GM12878 (cell line): ENCODE results near the gene GDAP2. TPM values are rescaled to one million over a fixed set of nuclear protein-coding genes. Genes with fewer than 3 reads are reported as not detected.

Experiments
- ATAC-seq: fragments of 200-7000 bp; cut with Tn5 transposase; 3 replicates; pipeline ENCODE4 v1.9.1; 2020; ENCODE audit warnings: mild to moderate bottlenecking, moderate library complexity
- BruUV-seq: library from RNA; stranded (reverse); fragments of 400-500 nt; replicated peaks from 2 replicates; lab custom pipeline; 2021; lab: Mats Ljungman, UMichigan
- CTCF ChIA-PET: fragments of 300-600 bp; sonication (Branson Sonifier 250); formaldehyde crosslinking; extraction: SDS; loops from one replicate; lab custom pipeline; 2021; ENCODE audit warnings: inconsistent platforms; lab: Yijun Ruan, JAX
- POLR2A ChIA-PET: fragments of 350-600 bp; formaldehyde crosslinking; extraction: SDS; loops from one replicate; lab custom pipeline; 2021; ENCODE audit warnings: inconsistent platforms; lab: Charles Lee
- RAD21 ChIA-PET: fragments of 300-600 bp; sonication (Branson Sonifier 250); formaldehyde crosslinking; loops from one replicate; lab custom pipeline; 2023; ENCODE audit warnings: antibody characterized with exemption; ENCODE audit not compliant: unreplicated experiment; lab: Charles Lee
- SMC1A ChIA-PET: fragments of 300-600 bp; sonication (Branson Sonifier 250); formaldehyde crosslinking; loops from one replicate; lab custom pipeline; 2023; ENCODE audit not compliant: unreplicated experiment, uncharacterized antibody; lab: Charles Lee
- DNase-seq: peaks from one replicate; pipeline ENCODE4 v3.0.0-alpha.2; 2011; ENCODE audit warnings: low read depth, low spot score
- FAIRE-seq: peaks from 3 replicates; lab custom pipeline; 2011; peaks lifted over from hg19 to GRCh38; lab: Jason Lieb, UNC
- H2AFZ ChIP-seq: 2 replicates; pipeline ENCODE4 v1.6.0; 2011; ENCODE audit warnings: low read depth, low read length, control low read depth; ENCODE audit not compliant: control insufficient read depth
- H3K27ac ChIP-seq: 2 replicates; pipeline ENCODE4 v1.5.1; 2011; ENCODE audit warnings: control low read depth; ENCODE audit not compliant: control insufficient read depth, insufficient read depth
- H3K27me3 ChIP-seq, 2 experiments: replicated peaks in 1 of 2; 2 replicates each; pipeline versions ENCODE4 v1.6.0 to v1.6.1; 2011; ENCODE audit warnings: low read length in 1 of 2; ENCODE audit not compliant: control insufficient read depth in 2 of 2, insufficient read depth in 2 of 2
- H3K36me3 ChIP-seq, 2 experiments: 2 replicates each; pipeline ENCODE4 v1.5.1; 2011; ENCODE audit warnings: low read length in 1 of 2; ENCODE audit not compliant: control insufficient read depth in 2 of 2, insufficient read depth in 2 of 2
- H3K4me1 ChIP-seq: 2 replicates; pipeline ENCODE4 v1.6.1; 2011; ENCODE audit warnings: mild to moderate bottlenecking, low read length, moderate library complexity, mixed read lengths; ENCODE audit not compliant: control insufficient read depth, insufficient read depth
- H3K4me2 ChIP-seq: 2 replicates; pipeline ENCODE4 v1.6.0; 2011; ENCODE audit warnings: control low read depth; ENCODE audit not compliant: control insufficient read depth, insufficient read depth
- H3K4me3 ChIP-seq: fragments of 200-600 bp; sonication (generic); 2 replicates; pipeline ENCODE4 v1.5.1; 2016
- H3K79me2 ChIP-seq: 2 replicates; pipeline ENCODE4 v1.6.0; 2011; ENCODE audit warnings: low read length; ENCODE audit not compliant: control insufficient read depth, insufficient read depth
- H3K9ac ChIP-seq: 2 replicates; pipeline ENCODE4 v1.8.0; 2011; ENCODE audit warnings: low read length, control low read depth, mixed read lengths; ENCODE audit not compliant: control insufficient read depth, insufficient read depth
- H3K9me3 ChIP-seq: replicated peaks from 3 replicates; pipeline ENCODE4 v1.5.1; 2011; ENCODE audit warnings: mild to moderate bottlenecking, low read length; ENCODE audit not compliant: control insufficient read depth, insufficient read depth
- H4K20me1 ChIP-seq: 2 replicates; pipeline ENCODE4 v1.6.0; 2011; ENCODE audit not compliant: control insufficient read depth, insufficient read depth
- RAD21 ChIP-seq: IDR thresholded peaks from 2 replicates; pipeline ENCODE4 v1.6.1; 2011; ENCODE audit warnings: mild to moderate bottlenecking, low read depth, low read length, moderate library complexity; ENCODE audit not compliant: insufficient read depth
- YBX1 ChIP-seq: fragments of 450-650 bp; IDR thresholded peaks from 2 replicates; pipeline ENCODE4 v1.6.1; 2016; ENCODE audit warnings: antibody characterized with exemption
- ZBTB40 ChIP-seq: fragments of 450-650 bp; IDR thresholded peaks from 2 replicates; pipeline ENCODE4 v1.6.1; 2016; ENCODE audit warnings: mild to moderate bottlenecking, moderate library complexity, borderline replicate concordance
- ZNF217 ChIP-seq: fragments of 450-650 bp; IDR thresholded peaks from 2 replicates; pipeline ENCODE4 v1.6.1; 2017; ENCODE audit warnings: antibody characterized with exemption, mild to moderate bottlenecking
- WGBS: methylation state at CpG from one replicate; pipeline ENCODE4 v1.1.6; 2016; ENCODE audit warnings: low lambda C conversion rate; ENCODE audit not compliant: insufficient replicate concordance, insufficient coverage; ENCODE audit errors: missing lambda C conversion rate; 5-methylcytosine and 5-hydroxymethylcytosine counted together
- in situ Hi-C: fragments of 300-500 bp; cut with MboI; formaldehyde crosslinking; loops from 9 replicates; pipeline ENCODE4 v1.14.3; 2018; ENCODE audit warnings: mixed read lengths
- intact Hi-C: fragments of 100-400 bp; cut with micrococcal nuclease; formaldehyde crosslinking; loops from one replicate; pipeline ENCODE4 v1.14.2; 2022; ENCODE audit not compliant: unreplicated experiment
- polyA plus RNA-seq, 11 experiments: library from polyadenylated mRNA; depleted of rRNA in 4 of 11; unstranded in 6 of 11; stranded (reverse) in 5 of 11; fragments of >200 nt; fragmentation: Nextera tagmentation in 4 of 11; fragmentation: Illumina TruSeq in 1 of 11; extraction: Ambion mirVana in 4 of 11; extraction: Trizol in 1 of 11; gene quantifications; 1 replicate in 1 of 11; 2 replicates in 10 of 11; pipeline versions ENCODE4 v1.2.1 to v1.2.3, GENCODE V29; 2011 to 2016; ENCODE audit warnings: inconsistent platforms in 2 of 11, missing spikeins in 2 of 11, low read depth in 1 of 11
- total RNA-seq, 4 experiments: library from RNA; depleted of rRNA in 3 of 4; stranded (reverse); fragments of >200 nt in 3 of 4; fragmentation: Illumina TruSeq in 1 of 4; extraction: Trizol in 1 of 4; gene quantifications; 2 replicates each; pipeline versions ENCODE4 v1.2.1 to v1.2.3, GENCODE V29; 2013 to 2021

GDAP2 gene
- total and polyA plus RNA-seq, 10 of the 15 experiments (the other 5 are each of a cell fraction or from before 2014, with no cell fraction given), result 2.6 to 19.2 (median 11.4) TPM

DNA sequence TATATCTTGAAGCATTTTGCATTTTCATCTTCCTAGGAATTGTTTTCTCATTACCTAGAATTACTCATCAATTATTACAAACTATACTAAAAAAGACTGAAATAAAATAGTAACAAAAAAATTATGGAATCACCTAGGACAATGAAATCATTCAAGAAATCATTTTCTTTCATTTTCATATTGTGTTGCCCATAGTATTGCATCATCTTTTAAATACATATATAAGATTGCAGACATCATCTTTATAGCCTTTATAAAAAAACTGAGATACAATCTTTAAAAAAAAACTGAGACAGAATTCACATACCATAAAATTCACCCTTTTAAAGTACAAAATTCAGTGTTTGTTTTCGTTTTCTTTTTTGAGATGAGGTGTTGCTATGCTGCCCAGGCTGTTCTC is 29.6 kb downstream of the GDAP2 start:
- DNase-seq, result no peak
- Histone ChIP-seq H3K27ac (no peak overlapping the region), H3K9ac (no peak overlapping the region), H3K36me3 (peaks cover 0 to 14% of the 10 kb centered on the region in 2 experiments; a peak in 3 of 4 replicates), H3K9me3 (no peaks in the 10 kb centered on the region), H2AFZ (no peak overlapping the region), H3K4me2 (no peak overlapping the region), H4K20me1 (no peaks in the 10 kb centered on the region), H3K4me3 (no peak overlapping the region), H3K4me1 (no peaks in the 10 kb centered on the region), H3K79me2 (no peaks in the 10 kb centered on the region), H3K27me3 (no peaks in the 10 kb centered on the region)
- 93% methylated on average over 1 of the region's 1 CpG for WGBS
- TF ChIP-seq RAD21 (no peak), YBX1 (no peak), ZNF217 (no peak), ZBTB40 (no peak)
- BruUV-seq, result no TSS peak
- in situ Hi-C loops (loop anchor here (10.0 kb wide), 1 partner anchor 365 kb away; no protein-coding TSS in a partner anchor), intact Hi-C loops (loop anchor here (5.0 kb wide), 3 partner anchors 82 to 388 kb away; no protein-coding TSS in a partner anchor)
- ATAC-seq, result no peak
- CTCF ChIA-PET, result interaction anchor here (0.6 to 1.9 kb wide), 4 partner anchors 15 to 239 kb away, joined by 3 to 6 read pairs (median 4); no protein-coding TSS in a partner anchor
- RAD21 ChIA-PET, result no interaction called here
- SMC1A ChIA-PET, result no interaction called here
- POLR2A ChIA-PET, result no interaction called here
- no peak for FAIRE-seq
